ENCODE results near the gene SPTBN4.
A peak's percentile ranks its signal among the peaks of the same experiment; 100 is the strongest.
"Not testable (repeated sequence)": the region's sequence is repeated elsewhere in the genome, so short reads cannot be mapped to it uniquely, and the experiment has no call there.

The SPTBN4 gene

GRCh38 chr19:40424637-40425449 is 42.0 kb upstream of the SPTBN4 start:
- H3K4me1 ChIP-seq (ENCODE audit: control insufficient read depth in 1 of 2, insufficient read depth in 1 of 2, low read depth in 1 of 2, low read length in 1 of 2), result peaks cover 27 to 34% of the 10 kb centered on the region in 2 experiments
- H3K9me3 ChIP-seq, result no peaks in the 10 kb centered on the region
- H3K27ac ChIP-seq, result peak overlapping the region; percentile 97
- peak overlapping the region; percentile 85 to 92 for H3K4me3 ChIP-seq (ENCODE audit: low read depth in 1 of 2, low read length in 1 of 2)
- TF ChIP-seq CTCF (IDR thresholded peaks at IDR 0.05), result no peak
- no peaks in the 10 kb centered on the region for H3K27me3 ChIP-seq
- peaks cover 10% of the 10 kb centered on the region for H3K36me3 ChIP-seq

DNA sequence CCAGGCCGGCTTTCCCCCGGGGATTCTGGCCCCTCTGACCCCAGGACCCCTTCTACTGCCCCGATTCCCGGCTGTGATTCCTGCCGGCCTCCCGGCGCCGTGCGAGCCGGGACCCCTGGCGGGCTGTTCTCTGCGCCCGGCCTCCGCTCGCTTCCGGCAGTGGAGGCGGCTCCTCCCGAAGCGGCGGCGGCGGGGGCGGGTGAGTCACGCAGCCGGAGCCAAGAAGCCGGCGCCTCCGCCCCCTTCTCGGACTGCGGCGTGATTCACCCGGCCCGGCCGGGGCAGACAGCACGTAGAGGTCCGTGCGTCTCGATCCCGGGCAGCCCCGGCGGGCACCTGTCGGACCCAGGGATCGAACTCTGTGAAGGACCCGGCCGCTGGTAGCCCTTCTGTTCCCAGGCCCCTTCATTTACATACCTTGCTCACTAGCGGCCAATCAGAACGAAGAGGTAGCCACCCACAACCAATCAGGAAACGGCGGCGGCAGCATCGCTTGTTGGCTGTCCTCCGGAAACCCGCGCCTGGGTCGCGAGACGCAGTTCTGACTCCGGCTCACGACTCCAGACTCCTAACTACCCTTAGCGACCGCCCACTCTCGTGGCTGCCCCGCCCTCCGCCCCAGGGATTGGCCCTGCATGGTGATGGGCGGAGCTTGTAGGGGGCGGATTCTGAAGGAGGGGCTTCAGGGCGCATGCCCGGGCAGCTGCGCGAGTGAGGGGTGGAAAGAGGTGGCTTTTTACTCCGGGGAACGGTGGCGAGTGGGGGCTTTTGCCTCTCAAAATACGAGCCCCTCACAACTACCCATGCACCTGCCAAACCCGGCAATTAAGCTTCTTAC is 41.1 kb upstream of the SPTBN4 start, which contains the start of gene SERTAD1:
SERTAD1 (minus strand) TSS at position 543 of the 838 bp plus-strand sequence. CDS start 2,446 bp downstream, outside the sequence.
- peak within 1 kb of the TSS; percentile 97 for H3K27ac ChIP-seq
- no peaks in the 10 kb centered on the region for H3K27me3 ChIP-seq
- peak within 1 kb of the TSS; percentile 85 to 92 for H3K4me3 ChIP-seq (ENCODE audit: low read depth in 1 of 2, low read length in 1 of 2)
- no peaks in the 10 kb centered on the region for H3K9me3 ChIP-seq
- peak; percentile 87 for TF ChIP-seq CTCF (IDR thresholded peaks at IDR 0.05)
- peaks cover 23 to 28% of the 10 kb centered on the region in 2 experiments for H3K4me1 ChIP-seq (ENCODE audit: control insufficient read depth in 1 of 2, insufficient read depth in 1 of 2, low read depth in 1 of 2, low read length in 1 of 2)
- peaks cover 10% of the 10 kb centered on the region for H3K36me3 ChIP-seq

GRCh38 chr19:40428197-40428596 is 38.6 kb upstream of the SPTBN4 start:
- peaks cover 14 to 15% of the 10 kb centered on the region in 2 experiments for H3K4me1 ChIP-seq (ENCODE audit: control insufficient read depth in 1 of 2, insufficient read depth in 1 of 2, low read depth in 1 of 2, low read length in 1 of 2)
- H3K9me3 ChIP-seq; H3K36me3 ChIP-seq; H3K4me3 ChIP-seq (ENCODE audit: low read depth in 1 of 2, low read length in 1 of 2); H3K27me3 ChIP-seq; H3K27ac ChIP-seq: not testable (repeated sequence)

DNA sequence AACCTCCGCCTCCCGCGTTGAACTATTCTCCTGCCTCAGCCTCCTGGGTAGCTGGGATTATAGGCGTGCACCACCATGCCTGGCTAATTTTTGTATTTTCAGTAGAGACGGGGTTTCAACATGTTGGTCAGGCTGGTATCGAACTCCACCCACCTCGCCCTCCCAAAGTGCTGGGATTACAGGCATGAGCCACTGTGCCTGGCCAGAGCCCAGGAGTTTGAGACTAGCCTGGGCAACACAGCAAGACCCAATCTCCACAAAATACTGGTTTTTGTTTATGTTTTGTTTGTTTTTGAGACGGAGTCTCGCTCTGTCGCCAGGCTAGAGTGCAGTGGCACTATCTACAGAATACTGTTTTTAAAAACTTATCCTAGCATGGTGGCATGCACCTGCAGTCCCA is 36.6 kb upstream of the SPTBN4 start:
- H3K27ac ChIP-seq; H3K4me3 ChIP-seq (ENCODE audit: low read depth in 1 of 2, low read length in 1 of 2); H3K27me3 ChIP-seq; H3K36me3 ChIP-seq; H3K9me3 ChIP-seq: not testable (repeated sequence)
- H3K4me1 ChIP-seq (ENCODE audit: control insufficient read depth in 1 of 2, insufficient read depth in 1 of 2, low read depth in 1 of 2, low read length in 1 of 2), result peaks cover 19 to 23% of the 10 kb centered on the region in 2 experiments

DNA sequence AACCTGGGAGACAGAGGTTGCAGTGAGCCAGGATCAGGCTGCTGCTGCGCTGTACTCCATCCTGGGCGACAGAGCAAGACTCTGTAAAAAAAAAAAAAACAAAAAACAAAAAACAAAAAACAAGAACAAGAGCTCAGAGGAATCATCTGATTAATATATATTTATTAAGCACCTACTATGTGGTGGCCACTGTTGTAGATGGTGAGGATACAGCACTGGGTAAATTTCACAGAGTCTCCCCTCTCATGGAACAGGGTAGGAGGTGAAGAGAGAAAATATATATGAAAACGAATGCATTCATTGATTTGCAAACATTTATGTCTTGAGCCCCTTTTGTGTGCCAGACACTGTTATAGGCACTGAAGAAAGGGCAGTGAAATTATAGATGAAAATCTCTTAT is 35.1 kb upstream of the SPTBN4 start:
- Histone ChIP-seq H3K27me3 (no peaks in the 10 kb centered on the region), H3K4me1 (ENCODE audit: control insufficient read depth in 1 of 2, insufficient read depth in 1 of 2, low read depth in 1 of 2, low read length in 1 of 2) (peaks cover 13 to 15% of the 10 kb centered on the region in 2 experiments), H3K36me3 (no peaks in the 10 kb centered on the region), H3K4me3 (ENCODE audit: low read depth in 1 of 2, low read length in 1 of 2) (no peak overlapping the region), H3K9me3 (no peaks in the 10 kb centered on the region), H3K27ac (no peak overlapping the region)
- no peak for TF ChIP-seq CTCF (IDR thresholded peaks at IDR 0.05)

DNA sequence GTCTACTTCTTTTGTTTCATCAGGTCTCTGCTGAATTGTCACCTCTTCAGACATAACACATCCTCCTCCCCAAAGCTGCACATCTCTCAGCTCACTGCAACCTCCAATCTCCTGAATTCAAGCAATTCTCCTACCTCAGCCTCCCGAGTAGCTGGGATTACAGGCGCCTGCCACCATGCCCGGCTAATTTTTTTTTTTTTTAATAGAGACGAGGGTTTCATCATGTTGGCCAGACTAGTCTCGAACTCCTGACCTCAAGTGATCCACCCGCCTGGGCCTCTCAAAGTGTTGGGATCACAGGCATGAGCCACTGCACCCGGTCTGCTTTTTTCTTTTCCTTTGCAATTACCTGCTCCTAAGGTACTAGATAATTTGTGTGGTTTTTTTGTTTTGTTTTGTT is 34.0 kb upstream of the SPTBN4 start:
- not testable (repeated sequence) for H3K4me3 ChIP-seq (ENCODE audit: low read depth in 1 of 2, low read length in 1 of 2); H3K27me3 ChIP-seq; H3K36me3 ChIP-seq; H3K9me3 ChIP-seq
- peak overlapping the region; percentile 81 for H3K27ac ChIP-seq
- peaks cover 13 to 15% of the 10 kb centered on the region in 2 experiments for H3K4me1 ChIP-seq (ENCODE audit: control insufficient read depth in 1 of 2, insufficient read depth in 1 of 2, low read depth in 1 of 2, low read length in 1 of 2)

Measured in neutrophil (primary cell).